HG03432 (cell line): ENCODE measurements around the gene TBC1D5.

ENCODE experiments used
- ATAC-seq: cut with Tn5 transposase; IDR thresholded peaks from one replicate; pipeline ENCODE4 v1.9.1; 2021; ENCODE audit warnings: mild to moderate bottlenecking, moderate library complexity; ENCODE audit not compliant: unreplicated experiment

Gene TBC1D5

GRCh38 chr3:17602126-17602525 lies 140.3 kb downstream of the TBC1D5 start:
- no peak for ATAC-seq

GRCh38 chr3:17592956-17593355 lies 149.5 kb downstream of the TBC1D5 start:
- ATAC-seq = no peak

- no peak for ATAC-seq
Observed at GRCh38 chr3:17590465-17590864, 152.0 kb downstream of the TBC1D5 start.

GRCh38 chr3:17589888-17590287 lies 152.5 kb downstream of the TBC1D5 start:
- ATAC-seq = no peak

- ATAC-seq = no peak
Observed at GRCh38 chr3:17588422-17588821, 154.0 kb downstream of the TBC1D5 start.

GRCh38 chr3:17585394-17586325 lies 156.8 kb downstream of the TBC1D5 start:
- ATAC-seq = no peak

- no peak for ATAC-seq
Observed at GRCh38 chr3:17584066-17584465, 158.4 kb downstream of the TBC1D5 start.

GRCh38 chr3:17583530-17583929 lies 158.9 kb downstream of the TBC1D5 start:
- no peak for ATAC-seq

- ATAC-seq = no peak
Observed at GRCh38 chr3:17581421-17582080, 160.9 kb downstream of the TBC1D5 start.

- no peak for ATAC-seq
Observed at GRCh38 chr3:17580901-17581300, 161.5 kb downstream of the TBC1D5 start.

GRCh38 chr3:17579289-17580031 lies 163.0 kb downstream of the TBC1D5 start:
- peak; percentile 99 for ATAC-seq

GRCh38 chr3:17577796-17578520 lies 164.5 kb downstream of the TBC1D5 start:
- no peak for ATAC-seq

GRCh38 chr3:17573396-17573795 lies 169.0 kb downstream of the TBC1D5 start:
- peak; percentile 97 for ATAC-seq

GRCh38 chr3:17571686-17572085 lies 170.7 kb downstream of the TBC1D5 start:
- no peak for ATAC-seq

- no peak for ATAC-seq
Observed at GRCh38 chr3:17562845-17563244, 179.6 kb downstream of the TBC1D5 start.

GRCh38 chr3:17558565-17558964 lies 183.9 kb downstream of the TBC1D5 start:
- ATAC-seq = no peak

- ATAC-seq = no peak
Observed at GRCh38 chr3:17557749-17558463, 184.5 kb downstream of the TBC1D5 start.

GRCh38 chr3:17555525-17555924 lies 186.9 kb downstream of the TBC1D5 start:
- ATAC-seq = no peak

- ATAC-seq = no peak
Observed at GRCh38 chr3:17554078-17554477, 188.4 kb downstream of the TBC1D5 start.

GRCh38 chr3:17553080-17553479 lies 189.4 kb downstream of the TBC1D5 start:
- no peak for ATAC-seq
